A673 (cell line): ENCODE data around the gene TRERF1. TPM values are rescaled to one million over a fixed set of nuclear protein-coding genes. Genes with fewer than 3 reads are reported as not detected.
"Not testable (repeated sequence)": the region's sequence is repeated elsewhere in the genome, so short reads cannot be mapped to it uniquely, and the experiment has no call there.

Experiments used
- BruUV-seq: library from RNA; stranded (reverse); fragments of 400-500 nt; replicated peaks from 2 replicates; lab custom pipeline; 2021; lab: Mats Ljungman, UMichigan
- CTCF ChIA-PET: fragments of 300-600 bp; sonication (Branson Sonifier 250); formaldehyde crosslinking; loops from one replicate; lab custom pipeline; 2022; ENCODE audit warnings: antibody characterized with exemption; lab: Charles Lee
- POLR2A ChIA-PET: fragments of 300-600 bp; sonication (Branson Sonifier 250); formaldehyde crosslinking; loops from one replicate; lab custom pipeline; 2022; ENCODE audit warnings: antibody characterized with exemption; ENCODE audit not compliant: low non-redundant PET; lab: Charles Lee
- DNase-seq: peaks from one replicate; pipeline ENCODE4 v3.0.0-alpha.2; 2015; ENCODE audit warnings: low spot score
- H3K27ac ChIP-seq: fragments of 200-600 bp; sonication (generic); 2 replicates; pipeline ENCODE4 v1.5.1; 2016; ENCODE audit warnings: mixed run types, low read depth, mild to moderate bottlenecking, mixed read lengths, antibody characterized with exemption, low read length; ENCODE audit not compliant: poor library complexity, severe bottlenecking
- H3K27me3 ChIP-seq: fragments of 200-600 bp; sonication (generic); replicated peaks from 2 replicates; pipeline ENCODE4 v1.6.1; 2017; ENCODE audit warnings: mixed run types, low read depth, mild to moderate bottlenecking, mixed read lengths, antibody characterized with exemption, low read length; ENCODE audit not compliant: insufficient read depth, poor library complexity
- H3K36me3 ChIP-seq: fragments of 200-600 bp; sonication (generic); 2 replicates; pipeline ENCODE4 v1.6.1; 2016; ENCODE audit warnings: mixed run types, mild to moderate bottlenecking, mixed read lengths, antibody characterized with exemption, low read length; ENCODE audit not compliant: insufficient read depth, poor library complexity, severe bottlenecking
- H3K4me1 ChIP-seq: fragments of 200-600 bp; sonication (generic); 2 replicates; pipeline ENCODE4 v1.6.1; 2017; ENCODE audit warnings: mixed run types, mild to moderate bottlenecking, mixed read lengths, antibody characterized with exemption, low read length; ENCODE audit not compliant: insufficient read depth, poor library complexity, severe bottlenecking
- H3K4me3 ChIP-seq: fragments of 200-600 bp; sonication (generic); 2 replicates; pipeline ENCODE4 v1.5.1; 2016; ENCODE audit warnings: low read depth, mixed run types, mild to moderate bottlenecking, mixed read lengths, low read length; ENCODE audit not compliant: poor library complexity, severe bottlenecking
- H3K9me3 ChIP-seq: fragments of 200-600 bp; sonication (generic); 2 replicates; pipeline ENCODE4 v1.6.1; 2016; ENCODE audit warnings: mixed run types, low read depth, mild to moderate bottlenecking, mixed read lengths, antibody characterized with exemption, low read length; ENCODE audit not compliant: poor library complexity, severe bottlenecking
- CTCF ChIP-seq: fragments of 300-800, 200-600 bp; sonication (generic); conservative IDR thresholded peaks from 2 replicates; pipeline ENCODE4 v1.5.1; 2017; ENCODE audit warnings: low read depth, mild to moderate bottlenecking, antibody characterized with exemption, low read length, moderate library complexity, mixed read lengths
- EZH2 ChIP-seq: fragments of 200-600 bp; sonication (generic); IDR thresholded peaks from 2 replicates; pipeline ENCODE4 v1.6.1; 2017; ENCODE audit warnings: borderline replicate concordance, low read depth, mild to moderate bottlenecking, mixed read lengths, antibody characterized with exemption, low read length; ENCODE audit not compliant: poor library complexity, severe bottlenecking
- intact Hi-C: fragments of 100-400 bp; cut with micrococcal nuclease; formaldehyde crosslinking; loops from one replicate; pipeline ENCODE4 v1.10.0; 2022; ENCODE audit not compliant: unreplicated experiment
- total RNA-seq: library from RNA; stranded (reverse); gene quantifications from 2 replicates; pipeline ENCODE4 v1.2.3, GENCODE V29; 2021

TRERF1 gene
- total RNA-seq, 1 experiment from 2014 or later, result 9.5 TPM

DNA sequence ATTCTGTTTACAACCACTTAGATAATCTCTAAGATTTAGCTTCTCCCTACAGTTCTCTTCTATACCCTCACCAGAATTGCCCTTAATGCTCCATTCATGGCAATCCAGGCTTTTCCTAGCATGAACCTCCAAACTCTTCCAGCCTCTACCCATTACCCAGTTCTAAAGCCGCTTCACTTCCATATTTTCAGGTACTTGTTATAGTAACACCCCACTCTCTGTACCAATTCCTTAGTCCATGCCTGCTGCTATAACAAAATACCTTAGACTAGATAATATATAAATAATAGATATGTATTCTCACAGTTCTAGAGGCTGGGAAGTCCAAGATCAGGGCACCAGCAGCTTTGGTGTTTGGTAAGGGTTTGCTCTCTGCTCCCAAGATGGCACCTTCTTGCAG is 16.5 kb upstream of the TRERF1 start:
- H3K27ac ChIP-seq, result no peak overlapping the region
- CTCF ChIA-PET, result no interaction called here
- no peak overlapping the region for H3K4me3 ChIP-seq
- intact Hi-C loops, result no loop called here
- no peaks in the 10 kb centered on the region for H3K4me1 ChIP-seq
- H3K9me3 ChIP-seq, result no peaks in the 10 kb centered on the region
- no peak for DNase-seq
- no peaks in the 10 kb centered on the region for H3K36me3 ChIP-seq
- H3K27me3 ChIP-seq, result no peaks in the 10 kb centered on the region
- no peak for TF ChIP-seq CTCF
- BruUV-seq, result no TSS peak
- POLR2A ChIA-PET, result no interaction called here

DNA sequence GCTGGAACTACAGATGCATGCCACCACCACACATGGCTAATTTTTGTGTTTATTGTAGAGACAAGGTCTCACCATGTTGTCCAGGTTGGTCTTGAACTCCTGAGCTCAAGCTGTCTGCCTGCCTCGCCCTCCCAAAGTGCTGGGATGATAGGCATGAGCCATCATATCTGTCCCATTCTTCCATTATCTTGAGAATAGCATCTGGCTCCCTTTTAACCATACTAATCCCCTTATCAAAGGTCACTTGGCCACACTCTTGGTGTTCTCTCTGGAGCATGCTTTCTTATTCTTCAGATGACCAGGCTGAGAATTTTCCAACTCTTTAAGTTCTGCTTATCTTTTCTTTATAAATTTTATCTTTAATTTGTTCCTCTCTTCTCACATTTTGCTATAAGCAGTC is 15.9 kb upstream of the TRERF1 start:
- no TSS peak for BruUV-seq
- Histone ChIP-seq H3K9me3 (no peaks in the 10 kb centered on the region), H3K4me3 (no peak overlapping the region), H3K27me3 (no peaks in the 10 kb centered on the region), H3K4me1 (no peaks in the 10 kb centered on the region), H3K36me3 (no peaks in the 10 kb centered on the region), H3K27ac (no peak overlapping the region)
- no peak for DNase-seq
- no peak for TF ChIP-seq EZH2
- TF ChIP-seq CTCF, result no peak
- intact Hi-C loops, result no loop called here
- ChIA-PET POLR2A (no interaction called here), CTCF (no interaction called here)

DNA sequence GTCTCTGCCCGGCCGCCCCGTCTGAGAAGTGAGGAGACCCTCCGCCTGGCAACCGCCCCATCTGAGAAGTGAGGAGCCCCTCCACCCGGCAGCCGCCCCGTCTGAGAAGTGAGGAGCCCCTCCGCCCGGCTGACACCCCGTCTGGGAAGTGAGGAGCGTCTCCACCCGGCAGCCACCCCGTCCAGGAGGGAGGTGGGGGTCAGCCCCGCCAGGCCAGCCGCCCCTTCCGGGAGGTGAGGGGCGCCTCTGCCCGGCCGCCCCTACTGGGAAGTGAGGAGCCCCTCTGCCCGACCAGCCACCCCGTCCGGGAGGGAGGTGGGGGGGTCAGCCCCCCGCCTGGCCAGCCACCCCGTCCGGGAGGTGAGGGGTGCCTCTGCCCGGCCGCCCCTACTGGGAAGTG is 14.7 kb upstream of the TRERF1 start:
- DNase-seq, H3K27me3 ChIP-seq, H3K4me1 ChIP-seq, POLR2A ChIA-PET, CTCF ChIA-PET, H3K4me3 ChIP-seq, intact Hi-C loops, H3K27ac ChIP-seq, H3K9me3 ChIP-seq, BruUV-seq, H3K36me3 ChIP-seq: not testable (repeated sequence)

GRCh38 chr6:42462474-42462972 is 10.8 kb upstream of the TRERF1 start:
- no peak for DNase-seq
- ChIA-PET CTCF (interaction anchor here (0.7 kb wide), 1 partner anchor 312 kb away, joined by 13 read pairs; no protein-coding TSS in a partner anchor), POLR2A (no interaction called here)
- Histone ChIP-seq H3K27me3 (no peaks in the 10 kb centered on the region), H3K36me3 (no peaks in the 10 kb centered on the region), H3K4me1 (no peaks in the 10 kb centered on the region), H3K27ac (no peak overlapping the region), H3K4me3 (no peak overlapping the region), H3K9me3 (no peaks in the 10 kb centered on the region)
- intact Hi-C loops, result no loop called here
- BruUV-seq, result no TSS peak
- TF ChIP-seq EZH2 (no peak), CTCF (no peak)
